Activated CD4-positive, CD25-positive, alpha-beta regulatory T cell (primary cell): ENCODE data around the gene ZSCAN22.

Source experiments
- DNase-seq, 4 experiments: peaks; one replicate each; lab custom pipeline; 2025; lab: John Stamatoyannopoulos, UW

Gene ZSCAN22

GRCh38 chr19:58351990-58352755, 25.4 kb downstream of the ZSCAN22 start:
- DNase-seq = no peak

GRCh38 chr19:58352760-58353671, 26.2 kb downstream of the ZSCAN22 start, which contains the start of gene A1BG:
Gene A1BG, minus strand, starts transcription at chr19:58353492. Its CDS starts 55 bp downstream, at chr19:58353437.
- no peak for DNase-seq

- DNase-seq = no peak
Measured at GRCh38 chr19:58353717-58354477, 27.1 kb downstream of the ZSCAN22 start.

GRCh38 chr19:58354478-58355030, 27.8 kb downstream of the ZSCAN22 start:
- DNase-seq = no peak

- DNase-seq = no peak
Measured at GRCh38 chr19:58355215-58355796, 28.5 kb downstream of the ZSCAN22 start.

- DNase-seq = peak in 1 of 4 experiments; percentile 24
Measured at GRCh38 chr19:58355908-58356765, 29.3 kb downstream of the ZSCAN22 start.

GRCh38 chr19:58356766-58357480, 30.1 kb downstream of the ZSCAN22 start:
- no peak for DNase-seq

GRCh38 chr19:58357481-58358145, 30.8 kb downstream of the ZSCAN22 start:
- no peak for DNase-seq

- no peak for DNase-seq
Measured at GRCh38 chr19:58361900-58362271, 35.1 kb downstream of the ZSCAN22 start.

- peak; percentile 89 to 95 (median 94) for DNase-seq
Measured at GRCh38 chr19:58362272-58362994, 35.6 kb downstream of the ZSCAN22 start, which contains the start of gene ZNF497. Gene ZNF497, minus strand, starts transcription at chr19:58362751. Its CDS starts 5,116 bp downstream, at chr19:58357635.

GRCh38 chr19:58364146-58364545, 37.4 kb downstream of the ZSCAN22 start:
- no peak for DNase-seq

- no peak for DNase-seq
Measured at GRCh38 chr19:58366585-58367430, 40.0 kb downstream of the ZSCAN22 start.

GRCh38 chr19:58367698-58368454, 41.1 kb downstream of the ZSCAN22 start:
- DNase-seq = no peak

- no peak for DNase-seq
Measured at GRCh38 chr19:58368561-58369360, 42.0 kb downstream of the ZSCAN22 start.

GRCh38 chr19:58372311-58373133, 45.7 kb downstream of the ZSCAN22 start:
- DNase-seq = no peak
